Pancreas (tissue), 10 donors: ENCODE data around the gene SNRPA. TPM values are rescaled to one million over a fixed set of nuclear protein-coding genes. Genes with fewer than 3 reads are reported as not detected.
"Not testable (repeated sequence)": the region's sequence is repeated elsewhere in the genome, so short reads cannot be mapped to it uniquely, and the experiment has no call there.

Source experiments
- ATAC-seq, 4 donors: fragments of 200-7000 bp; cut with Tn5 transposase; one replicate each; pipeline versions ENCODE4 v1.8.0 to v1.9.1; 2020; ENCODE audit warnings: mild to moderate bottlenecking in 4 of 4, moderate library complexity in 4 of 4
- DNase-seq, 6 donors: peaks; one replicate each; pipeline ENCODE4 v3.0.0-alpha.2; 2020
- FAIRE-seq: peaks from 2 replicates; lab custom pipeline; 2012; peaks lifted over from hg19 to GRCh38; lab: Jason Lieb, UNC
- H3K27ac ChIP-seq, 4 donors: fragments of 200-600 bp; sonication (generic); 1 replicate in 3 of 4; 2 replicates in 1 of 4; pipeline versions ENCODE4 v1.5.0 to v1.8.0; 2020
- H3K27me3 ChIP-seq, 4 donors: fragments of 200-600 bp; one replicate each; pipeline ENCODE4 v1.8.0; 2021
- H3K36me3 ChIP-seq, 3 donors: fragments of 200-600 bp; sonication (generic) in 1 of 3; one replicate each; pipeline versions ENCODE4 v1.5.0 to v1.8.0; 2020 to 2021
- H3K4me1 ChIP-seq, 3 donors: fragments of 200-600 bp; one replicate each; pipeline ENCODE4 v1.8.0; 2021
- H3K4me3 ChIP-seq, 4 donors: fragments of 200-600 bp; sonication (generic) in 2 of 4; one replicate each; pipeline versions ENCODE4 v1.5.0 to v1.8.0; 2020 to 2021
- H3K9me3 ChIP-seq, 4 donors: fragments of 200-600 bp; one replicate each; pipeline ENCODE4 v1.8.0; 2021
- CTCF ChIP-seq, 4 donors: fragments of 200-600 bp; sonication (generic) in 3 of 4; IDR thresholded peaks; one replicate each; pipeline versions ENCODE4 v1.5.0 to v1.8.0; 2021; ENCODE audit warnings: antibody characterized with exemption in 4 of 4
- WGBS, 2 donors: extraction: QIAGEN DNeasy Blood & Tissue Kit; methylation state at CpG; one replicate each; pipeline ENCODE4 v1.1.7; 2013; 5-methylcytosine and 5-hydroxymethylcytosine counted together
- intact Hi-C, 3 donors: fragments of 100-400 bp; cut with DNase I; formaldehyde crosslinking; loops; one replicate each; pipeline versions ENCODE4 v1.11.1 to v1.14.2; 2022
- polyA plus RNA-seq, 2 donors: library from polyadenylated mRNA; stranded (reverse); fragments of 200-250 nt; gene quantifications; one replicate each; pipeline ENCODE4 v1.2.3, GENCODE V29; 2013
- total RNA-seq, 6 donors: library from RNA; stranded (reverse); fragmentation: NEBNext Ultra II Directional in 4 of 6; extraction: Animal tissue kit (Norgen Biotek cat#: 25700) in 4 of 6; gene quantifications; one replicate each; pipeline versions ENCODE4 v1.2.1 to v1.2.4, GENCODE V29; 2021 to 2023
- donor health status: healthy with polysubstance abuse.
- donor health status: DM: no; HTN: no; CAD: no; lungs with moderate emphysema.
- donor health status: DM: no; HTN: no; CAD: no.
- donor health status: control.
- donor health status: control.
- donor health status: Bipolar disorder and iron deficiency.
- donor health status: DM: yes; HTN: yes; CAD: no.
- donor health status: DM: no; HTN: no; CAD: no.
- donor health status: DM: no; HTN: no; CAD: no.
- donor health status: DM: yes; HTN: yes; CAD: no.

SNRPA gene
- total and polyA plus RNA-seq, 8 donors = 18.9 to 33.0 (median 26.3) TPM

- no peak for ATAC-seq
- Histone ChIP-seq H3K36me3 (no peaks in the 10 kb centered on the region), H3K4me1 (peaks cover 21 to 27% (median 24%) of the 10 kb centered on the region in 3 donors), H3K27ac (no peak overlapping the region), H3K27me3 (no peaks in the 10 kb centered on the region), H3K9me3 (no peaks in the 10 kb centered on the region), H3K4me3 (no peak overlapping the region)
- WGBS, 2 donors = 85 to 89% methylated on average over 5 of the region's 5 CpGs
- TF ChIP-seq CTCF (IDR thresholded peaks at IDR 0.05) = no peak
- no peak for FAIRE-seq
- intact Hi-C loops = no loop called here
- no peak for DNase-seq
Observed at GRCh38 chr19:40808497-40808896, 57.5 kb downstream of the SNRPA start.

- no peak for TF ChIP-seq CTCF (IDR thresholded peaks at IDR 0.05)
- DNase-seq = no peak
- Histone ChIP-seq H3K27ac (no peak overlapping the region), H3K4me1 (peaks cover 13 to 17% (median 14%) of the 10 kb centered on the region in 3 donors), H3K27me3 (no peaks in the 10 kb centered on the region), H3K36me3 (no peaks in the 10 kb centered on the region), H3K4me3 (no peak overlapping the region), H3K9me3 (no peaks in the 10 kb centered on the region)
- intact Hi-C loops = loop anchor here in 1 of 3 donors (10.0 kb wide), 1 partner anchor 145 kb away; no protein-coding TSS in a partner anchor
- no peak for ATAC-seq
- no peak for FAIRE-seq
- 94 to 98% methylated on average over 39 of the region's 39 CpGs for WGBS, 2 donors
Observed at GRCh38 chr19:40809358-40810086, 58.5 kb downstream of the SNRPA start.

- Histone ChIP-seq H3K4me1 (peaks cover 7 to 10% (median 7%) of the 10 kb centered on the region in 3 donors), H3K4me3 (peak overlapping the region in 2 of 4 donors; percentile 29 to 42), H3K9me3 (no peaks in the 10 kb centered on the region), H3K36me3 (no peaks in the 10 kb centered on the region), H3K27me3 (no peaks in the 10 kb centered on the region), H3K27ac (peak overlapping the region in 2 of 4 donors; percentile 47 to 63)
- TF ChIP-seq CTCF (IDR thresholded peaks at IDR 0.05) = no peak
- DNase-seq (no peak), FAIRE-seq (no peak), ATAC-seq (no peak)
- intact Hi-C loops = loop anchor here in 1 of 3 donors (10.0 kb wide), 1 partner anchor 145 kb away; no protein-coding TSS in a partner anchor
- WGBS, 2 donors = 74 to 75% methylated on average over 12 to 14 of the region's 14 CpGs
Observed at GRCh38 chr19:40810160-40810559, 59.2 kb downstream of the SNRPA start.

GRCh38 chr19:40810649-40811408 lies 59.8 kb downstream of the SNRPA start:
- intact Hi-C loops = loop anchor here in 1 of 3 donors (10.0 kb wide), 1 partner anchor 146 kb away; no protein-coding TSS in a partner anchor
- WGBS, 2 donors = 11 to 20% methylated on average over 38 to 63 of the region's 65 CpGs
- ATAC-seq (peak; percentile 89 to 94 (median 90)), FAIRE-seq (peak; percentile 53), DNase-seq (peak; percentile 72 to 90 (median 78))
- H3K36me3 ChIP-seq, H3K27me3 ChIP-seq, H3K4me1 ChIP-seq, H3K9me3 ChIP-seq: not testable (repeated sequence)
- Histone ChIP-seq H3K4me3 (peak overlapping the region; percentile 8 to 42 (median 34)), H3K27ac (peak overlapping the region in 2 of 4 donors; percentile 47 to 63)
